Lower leg skin (tissue), 3 donors: ENCODE results near the gene SLC4A5.

Source experiments
- POLR2A ChIP-seq, 2 donors: fragments of 450-650 bp; IDR thresholded peaks; one replicate each; pipeline ENCODE4 v1.6.1; 2016 to 2017; ENCODE audit warnings: antibody characterized with exemption in 2 of 2, mild to moderate bottlenecking in 1 of 2, moderate library complexity in 1 of 2
- TF ChIP-seq, protein P1 (sequence below), 3 donors: fragments of 450-650 bp; IDR thresholded peaks; one replicate each; pipeline ENCODE4 v1.5.1; 2016; ENCODE audit warnings: antibody characterized with exemption in 3 of 3, mild to moderate bottlenecking in 3 of 3, moderate library complexity in 2 of 3

DNA sequence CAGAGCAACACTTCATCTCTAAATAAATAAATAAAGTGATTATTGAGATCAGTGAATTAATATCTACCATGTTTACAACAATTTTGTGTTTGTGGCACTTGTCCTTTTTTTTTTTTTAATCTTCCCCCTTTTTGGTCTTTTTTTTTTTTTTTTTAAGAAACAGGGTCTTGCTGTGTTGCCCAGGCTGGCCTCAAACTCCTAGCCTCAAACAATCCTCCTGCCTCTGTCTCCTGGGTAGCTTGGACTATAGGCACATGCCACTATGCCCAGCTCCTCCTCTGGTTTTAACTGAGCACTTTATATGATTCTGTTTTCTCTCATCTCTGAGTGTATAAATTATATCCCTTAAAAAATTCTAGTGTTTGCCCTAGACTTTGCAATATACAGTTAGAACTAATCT is 30.3 kb downstream of the SLC4A5 start:
- TF ChIP-seq, protein P1, sequence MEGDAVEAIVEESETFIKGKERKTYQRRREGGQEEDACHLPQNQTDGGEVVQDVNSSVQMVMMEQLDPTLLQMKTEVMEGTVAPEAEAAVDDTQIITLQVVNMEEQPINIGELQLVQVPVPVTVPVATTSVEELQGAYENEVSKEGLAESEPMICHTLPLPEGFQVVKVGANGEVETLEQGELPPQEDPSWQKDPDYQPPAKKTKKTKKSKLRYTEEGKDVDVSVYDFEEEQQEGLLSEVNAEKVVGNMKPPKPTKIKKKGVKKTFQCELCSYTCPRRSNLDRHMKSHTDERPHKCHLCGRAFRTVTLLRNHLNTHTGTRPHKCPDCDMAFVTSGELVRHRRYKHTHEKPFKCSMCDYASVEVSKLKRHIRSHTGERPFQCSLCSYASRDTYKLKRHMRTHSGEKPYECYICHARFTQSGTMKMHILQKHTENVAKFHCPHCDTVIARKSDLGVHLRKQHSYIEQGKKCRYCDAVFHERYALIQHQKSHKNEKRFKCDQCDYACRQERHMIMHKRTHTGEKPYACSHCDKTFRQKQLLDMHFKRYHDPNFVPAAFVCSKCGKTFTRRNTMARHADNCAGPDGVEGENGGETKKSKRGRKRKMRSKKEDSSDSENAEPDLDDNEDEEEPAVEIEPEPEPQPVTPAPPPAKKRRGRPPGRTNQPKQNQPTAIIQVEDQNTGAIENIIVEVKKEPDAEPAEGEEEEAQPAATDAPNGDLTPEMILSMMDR (IDR thresholded peaks at IDR 0.05): no peak
- no peak for TF ChIP-seq POLR2A (IDR thresholded peaks at IDR 0.05)
